Glutamatergic neuron (in vitro differentiated cells): ENCODE data around the gene MXRA8. TPM values are rescaled to one million over a fixed set of nuclear protein-coding genes. Genes with fewer than 3 reads are reported as not detected.

Experiments
- DNase-seq: peaks from one replicate; pipeline ENCODE4 v3.0.0; 2022
- H3K27ac Mint-ChIP-seq: one replicate; pipeline ENCODE4 v1.8.0; 2020; ENCODE audit warnings: mild to moderate bottlenecking, mixed read lengths, inconsistent platforms; ENCODE audit not compliant: unreplicated experiment
- H3K27me3 Mint-ChIP-seq: one replicate; pipeline ENCODE4 v1.8.0; 2020; ENCODE audit warnings: mild to moderate bottlenecking, moderate library complexity, mixed read lengths, inconsistent platforms; ENCODE audit not compliant: unreplicated experiment
- H3K36me3 Mint-ChIP-seq: one replicate; pipeline ENCODE4 v1.8.0; 2020; ENCODE audit warnings: mild to moderate bottlenecking, mixed read lengths, inconsistent platforms; ENCODE audit not compliant: unreplicated experiment
- H3K4me1 Mint-ChIP-seq: one replicate; pipeline ENCODE4 v1.8.0; 2020; ENCODE audit warnings: mild to moderate bottlenecking, low read depth, mixed read lengths, inconsistent platforms; ENCODE audit not compliant: unreplicated experiment
- H3K4me3 Mint-ChIP-seq: one replicate; pipeline ENCODE4 v1.8.0; 2020; ENCODE audit warnings: mild to moderate bottlenecking, mixed read lengths, inconsistent platforms; ENCODE audit not compliant: unreplicated experiment
- H3K9me3 Mint-ChIP-seq: one replicate; pipeline ENCODE4 v1.8.0; 2020; ENCODE audit warnings: mild to moderate bottlenecking, moderate library complexity, mixed read lengths, inconsistent platforms; ENCODE audit not compliant: unreplicated experiment
- total RNA-seq: library from RNA; stranded (reverse); fragmentation: NEBNext Ultra II Directional; extraction: Animal tissue kit (Norgen Biotek cat#: 25700); gene quantifications from one replicate; pipeline ENCODE4 v1.2.1, GENCODE V29; 2021; ENCODE audit not compliant: unreplicated experiment
- TF ChIP-seq, protein P1 (sequence below): fragments of 200-600 bp; sonication (generic); IDR thresholded peaks from one replicate; pipeline ENCODE4 v1.5.0; 2021; ENCODE audit not compliant: partially characterized antibody, unreplicated experiment

MXRA8 gene
- total RNA-seq, 1 donor from 2014 or later = 7.7 TPM

DNA sequence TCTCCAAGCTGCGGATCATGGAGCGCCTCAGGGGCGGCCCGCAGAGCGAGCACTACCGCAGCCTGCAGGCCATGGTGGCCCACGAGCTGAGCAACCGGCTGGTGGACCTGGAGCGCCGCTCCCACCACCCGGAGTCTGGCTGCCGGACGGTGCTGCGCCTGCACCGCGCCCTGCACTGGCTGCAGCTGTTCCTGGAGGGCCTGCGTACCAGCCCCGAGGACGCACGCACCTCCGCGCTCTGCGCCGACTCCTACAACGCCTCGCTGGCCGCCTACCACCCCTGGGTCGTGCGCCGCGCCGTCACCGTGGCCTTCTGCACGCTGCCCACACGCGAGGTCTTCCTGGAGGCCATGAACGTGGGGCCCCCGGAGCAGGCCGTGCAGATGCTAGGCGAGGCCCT is 31.1 kb downstream of the MXRA8 start:
- no peak overlapping the region for H3K27ac Mint-ChIP-seq
- H3K4me3 Mint-ChIP-seq = no peak overlapping the region

DNA sequence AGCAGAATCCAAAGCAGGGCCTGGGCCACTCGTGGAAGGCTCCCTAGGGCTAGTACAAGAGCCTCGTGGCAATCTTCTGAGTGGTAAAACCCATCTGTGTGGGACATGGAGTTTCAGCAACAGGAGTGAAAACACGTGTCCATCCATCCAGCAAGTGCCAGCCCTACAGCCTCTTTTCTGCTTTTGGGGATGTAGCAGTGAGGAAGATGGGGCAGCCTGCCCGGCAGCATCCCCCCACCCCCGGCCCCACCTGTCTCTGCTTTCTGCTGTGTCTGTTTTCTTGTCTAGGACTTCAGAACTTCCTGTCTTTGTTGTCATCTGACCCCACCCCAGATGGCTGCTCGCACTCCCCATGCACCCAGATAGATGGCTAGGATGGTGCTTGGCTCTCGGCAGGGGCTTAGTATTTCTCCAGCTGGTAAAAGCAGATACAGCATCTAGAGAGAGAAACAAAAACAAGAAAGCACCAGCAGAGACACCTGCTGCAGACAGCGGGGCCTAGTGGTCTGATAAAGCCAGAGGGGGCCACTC is 32.2 kb downstream of the MXRA8 start:
- peaks cover 15% of the 10 kb centered on the region for H3K9me3 Mint-ChIP-seq

More for the DNA sequence above, 31.1 kb downstream of the MXRA8 start:
- Mint-ChIP-seq H3K4me1 (peaks cover 12% of the 10 kb centered on the region), H3K27me3 (peaks cover 12% of the 10 kb centered on the region), H3K36me3 (no peaks in the 10 kb centered on the region), H3K9me3 (peaks cover 18% of the 10 kb centered on the region)
- TF ChIP-seq, protein P1, sequence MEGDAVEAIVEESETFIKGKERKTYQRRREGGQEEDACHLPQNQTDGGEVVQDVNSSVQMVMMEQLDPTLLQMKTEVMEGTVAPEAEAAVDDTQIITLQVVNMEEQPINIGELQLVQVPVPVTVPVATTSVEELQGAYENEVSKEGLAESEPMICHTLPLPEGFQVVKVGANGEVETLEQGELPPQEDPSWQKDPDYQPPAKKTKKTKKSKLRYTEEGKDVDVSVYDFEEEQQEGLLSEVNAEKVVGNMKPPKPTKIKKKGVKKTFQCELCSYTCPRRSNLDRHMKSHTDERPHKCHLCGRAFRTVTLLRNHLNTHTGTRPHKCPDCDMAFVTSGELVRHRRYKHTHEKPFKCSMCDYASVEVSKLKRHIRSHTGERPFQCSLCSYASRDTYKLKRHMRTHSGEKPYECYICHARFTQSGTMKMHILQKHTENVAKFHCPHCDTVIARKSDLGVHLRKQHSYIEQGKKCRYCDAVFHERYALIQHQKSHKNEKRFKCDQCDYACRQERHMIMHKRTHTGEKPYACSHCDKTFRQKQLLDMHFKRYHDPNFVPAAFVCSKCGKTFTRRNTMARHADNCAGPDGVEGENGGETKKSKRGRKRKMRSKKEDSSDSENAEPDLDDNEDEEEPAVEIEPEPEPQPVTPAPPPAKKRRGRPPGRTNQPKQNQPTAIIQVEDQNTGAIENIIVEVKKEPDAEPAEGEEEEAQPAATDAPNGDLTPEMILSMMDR = no peak
- DNase-seq = no peak

DNA sequence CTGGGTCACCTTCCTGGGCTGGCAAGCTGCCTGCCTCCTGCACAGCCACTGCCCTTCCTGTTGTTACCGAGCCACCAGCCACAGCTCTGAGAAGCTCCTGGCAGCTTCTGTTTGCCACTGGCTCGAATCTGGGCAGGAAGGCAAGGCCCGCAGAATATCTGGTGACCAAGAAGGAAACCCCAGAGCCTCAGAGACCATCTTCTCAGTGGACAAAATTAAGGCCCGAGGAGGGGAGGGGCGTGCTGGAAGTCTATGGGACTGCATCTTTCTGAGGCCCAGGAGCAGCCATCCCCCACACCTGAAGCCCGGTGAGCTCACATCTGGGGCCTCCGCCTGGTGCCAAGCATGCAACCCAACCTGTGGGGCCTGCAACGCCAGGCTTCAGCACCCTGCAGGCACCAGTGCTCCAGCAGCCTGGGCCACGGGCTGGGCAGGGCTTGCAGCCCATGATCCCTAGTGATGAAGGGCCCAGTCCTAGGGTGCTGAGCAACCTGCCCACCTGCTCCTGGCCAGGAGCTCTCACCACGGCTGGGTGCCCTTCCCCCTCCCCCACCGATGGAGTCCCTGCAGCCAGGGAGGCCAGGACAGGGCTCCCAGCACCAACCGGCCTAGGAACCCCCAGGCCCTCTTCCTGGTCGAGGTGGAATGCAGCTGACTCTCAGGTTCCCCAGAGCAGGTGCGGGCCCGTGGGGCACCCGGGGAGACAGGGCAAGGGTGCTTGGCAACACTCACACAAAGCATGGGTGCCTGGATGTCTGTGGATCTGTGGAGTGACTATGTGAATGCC is 32.9 kb downstream of the MXRA8 start:
- H3K27ac Mint-ChIP-seq = no peak overlapping the region
- H3K36me3 Mint-ChIP-seq = no peaks in the 10 kb centered on the region
- H3K4me1 Mint-ChIP-seq = peaks cover 12% of the 10 kb centered on the region
- peaks cover 13% of the 10 kb centered on the region for H3K9me3 Mint-ChIP-seq
- H3K27me3 Mint-ChIP-seq = peaks cover 11% of the 10 kb centered on the region
- DNase-seq = no peak
- H3K4me3 Mint-ChIP-seq = peak overlapping the region; percentile 69
- TF ChIP-seq, protein P1 = no peak

More for the DNA sequence above, 32.2 kb downstream of the MXRA8 start:
- Mint-ChIP-seq H3K4me3 (peak overlapping the region; percentile 15), H3K27ac (no peak overlapping the region), H3K27me3 (peaks cover 12% of the 10 kb centered on the region), H3K36me3 (no peaks in the 10 kb centered on the region), H3K4me1 (peaks cover 12% of the 10 kb centered on the region)
- TF ChIP-seq, protein P1 = no peak
- DNase-seq = no peak

DNA sequence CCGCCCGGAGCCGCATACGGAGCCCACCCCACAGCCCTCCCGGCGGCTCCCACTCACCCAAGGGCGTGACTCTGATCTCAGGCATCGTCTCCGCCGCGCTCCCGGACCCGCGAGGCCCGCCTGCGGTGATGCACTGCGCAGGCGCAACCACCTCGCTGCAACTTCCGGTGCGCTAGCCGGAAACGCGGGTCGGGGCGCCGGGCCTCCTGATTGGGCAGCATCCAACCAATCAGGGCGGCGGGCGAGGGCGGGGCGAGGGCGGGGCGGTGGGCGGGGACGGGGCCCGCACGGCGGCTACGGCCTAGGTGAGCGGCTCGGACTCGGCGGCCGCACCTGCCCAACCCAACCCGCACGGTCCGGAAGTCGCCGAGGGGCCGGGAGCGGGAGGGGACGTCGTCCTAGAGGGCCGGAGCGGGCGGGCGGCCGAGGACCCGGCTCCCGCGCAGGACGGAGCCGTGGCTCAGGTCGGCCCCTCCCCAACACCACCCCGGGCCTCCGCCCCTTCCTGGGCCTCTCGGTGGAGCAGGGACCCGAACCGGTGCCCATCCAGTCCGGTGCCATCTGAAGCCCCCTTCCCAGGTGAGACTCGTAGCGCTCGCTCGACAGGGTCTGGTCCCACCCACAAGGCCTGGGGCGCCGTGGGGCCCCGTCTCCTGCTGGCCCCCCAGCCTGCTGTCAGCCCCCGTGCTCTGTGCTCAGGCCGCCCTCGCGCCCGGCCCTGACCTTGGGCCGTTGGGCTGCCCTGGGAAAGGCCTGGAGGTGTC is 33.6 kb downstream of the MXRA8 start, which contains the start of the genes CPTP and INTS11:
CPTP (plus strand) TSS at position 279 of the 764 bp plus-strand sequence. CDS start 2,109 bp downstream, outside the sequence.
INTS11 (minus strand) TSS at position 137 of the 764 bp plus-strand sequence; CDS start at position 85, 52 bp downstream.
- Mint-ChIP-seq H3K9me3 (peaks cover 7% of the 10 kb centered on the region), H3K27ac (peak within 1 kb of the TSS; percentile 82), H3K4me3 (peak within 1 kb of the TSS; percentile 85), H3K4me1 (peaks cover 6% of the 10 kb centered on the region), H3K27me3 (peaks cover 7% of the 10 kb centered on the region), H3K36me3 (no peaks in the 10 kb centered on the region)
- TF ChIP-seq, protein P1 = no peak
- DNase-seq = peak; percentile 98
